Mesenchymal stem cell (in vitro differentiated cells and primary cell): ENCODE measurements around the gene SMTN.

Experiments
- DNase-seq: peaks from one replicate; pipeline ENCODE4 v3.0.0-alpha.2; 2013
- H2AFZ ChIP-seq: one replicate; pipeline ENCODE4 v1.6.1; 2013; ENCODE audit warnings: low read depth, mild to moderate bottlenecking, control low read depth, inconsistent platforms, low read length, moderate library complexity
- H2AK5ac ChIP-seq: 2 replicates; pipeline ENCODE4 v1.6.1; 2013; ENCODE audit warnings: low read length, moderate library complexity, mild to moderate bottlenecking, inconsistent platforms; ENCODE audit not compliant: severe bottlenecking
- H2BK120ac ChIP-seq: one replicate; pipeline ENCODE4 v1.6.1; 2013; ENCODE audit warnings: low read depth, mild to moderate bottlenecking, inconsistent platforms, low read length, moderate library complexity
- H2BK12ac ChIP-seq, 2 experiments: one replicate each; pipeline ENCODE4 v1.6.1; 2013; ENCODE audit warnings: inconsistent platforms in 2 of 2, low read length in 2 of 2, mild to moderate bottlenecking in 2 of 2, moderate library complexity in 2 of 2, control low read depth in 1 of 2
- H2BK15ac ChIP-seq: one replicate; pipeline ENCODE4 v1.6.1; 2013; ENCODE audit warnings: mild to moderate bottlenecking, low read depth, inconsistent platforms; ENCODE audit not compliant: poor library complexity, severe bottlenecking
- H2BK5ac ChIP-seq: 2 replicates; pipeline ENCODE4 v1.6.1; 2013; ENCODE audit warnings: low read depth, mild to moderate bottlenecking, low read length, control low read depth, inconsistent platforms; ENCODE audit not compliant: poor library complexity, severe bottlenecking
- H3K14ac ChIP-seq, 2 experiments: one replicate each; pipeline ENCODE4 v1.6.1; 2013; ENCODE audit warnings: inconsistent platforms in 2 of 2, low read length in 2 of 2, control low read depth in 1 of 2, mild to moderate bottlenecking in 1 of 2, moderate library complexity in 1 of 2
- H3K18ac ChIP-seq, 2 experiments: one replicate each; pipeline ENCODE4 v1.6.1; 2013; ENCODE audit warnings: inconsistent platforms in 2 of 2, low read length in 2 of 2, control low read depth in 1 of 2, low read depth in 1 of 2, mild to moderate bottlenecking in 1 of 2
- H3K23ac ChIP-seq, 2 experiments: one replicate each; pipeline ENCODE4 v1.6.1; 2013; ENCODE audit warnings: inconsistent platforms in 2 of 2, low read length in 2 of 2, mild to moderate bottlenecking in 2 of 2, moderate library complexity in 2 of 2, control low read depth in 1 of 2
- H3K27ac ChIP-seq: 2 replicates; pipeline ENCODE4 v1.5.1; 2013; ENCODE audit warnings: mild to moderate bottlenecking, moderate library complexity, low read length, control low read depth, inconsistent platforms; ENCODE audit not compliant: poor library complexity, severe bottlenecking
- H3K27me3 ChIP-seq, 2 experiments: 2 replicates each; pipeline versions ENCODE4 v1.6.1 to v1.7.0; 2013; ENCODE audit warnings: low read length in 2 of 2, mild to moderate bottlenecking in 2 of 2, moderate library complexity in 2 of 2, control low read depth in 1 of 2, inconsistent platforms in 1 of 2; ENCODE audit not compliant: control insufficient read depth in 1 of 2, insufficient read depth in 1 of 2
- H3K36me3 ChIP-seq, 2 experiments: 2 replicates each; pipeline versions ENCODE4 v1.6.1 to v1.7.0; 2013; ENCODE audit warnings: low read length in 2 of 2, control low read depth in 1 of 2, inconsistent platforms in 1 of 2, low read depth in 1 of 2, mild to moderate bottlenecking in 1 of 2; ENCODE audit not compliant: insufficient read depth in 2 of 2, control insufficient read depth in 1 of 2
- H3K4ac ChIP-seq, 2 experiments: one replicate each; pipeline ENCODE4 v1.6.1; 2013; ENCODE audit warnings: inconsistent platforms in 2 of 2, low read length in 2 of 2, mild to moderate bottlenecking in 2 of 2, moderate library complexity in 2 of 2, control low read depth in 1 of 2, low read depth in 1 of 2
- H3K4me1 ChIP-seq: 2 replicates; pipeline ENCODE4 v1.6.1; 2013; ENCODE audit warnings: low read depth, low read length, control low read depth; ENCODE audit not compliant: control insufficient read depth, insufficient read depth
- H3K4me2 ChIP-seq: 2 replicates; pipeline ENCODE4 v1.6.1; 2013; ENCODE audit warnings: low read length, mild to moderate bottlenecking, inconsistent platforms; ENCODE audit not compliant: poor library complexity, severe bottlenecking
- H3K4me3 ChIP-seq, 2 experiments: 2 replicates each; pipeline versions ENCODE4 v1.5.1 to v1.7.0; 2013; ENCODE audit warnings: low read length in 2 of 2, mild to moderate bottlenecking in 2 of 2, control low read depth in 1 of 2, low read depth in 1 of 2; ENCODE audit not compliant: insufficient read depth in 1 of 2
- H3K79me1 ChIP-seq: replicated peaks from 2 replicates; pipeline ENCODE4 v1.6.1; 2013; ENCODE audit warnings: mild to moderate bottlenecking, control low read depth, low read length, inconsistent platforms; ENCODE audit not compliant: poor library complexity, severe bottlenecking
- H3K9ac ChIP-seq: 2 replicates; pipeline ENCODE4 v1.7.0; 2013; ENCODE audit warnings: mild to moderate bottlenecking, low read length, moderate library complexity
- H3K9me3 ChIP-seq: 2 replicates; pipeline ENCODE4 v1.7.0; 2013; ENCODE audit warnings: mild to moderate bottlenecking, low read length; ENCODE audit not compliant: control insufficient read depth
- H4K8ac ChIP-seq: one replicate; pipeline ENCODE4 v1.6.1; 2013; ENCODE audit warnings: inconsistent platforms, mild to moderate bottlenecking, low read length, moderate library complexity
- H4K91ac ChIP-seq: one replicate; pipeline ENCODE4 v1.6.1; 2013; ENCODE audit warnings: mild to moderate bottlenecking, low read length, inconsistent platforms
- WGBS: methylation state at CpG from one replicate; pipeline ENCODE4 v1.1.7; 2013; ENCODE audit warnings: mixed read lengths; 5-methylcytosine and 5-hydroxymethylcytosine counted together

SMTN gene

GRCh38 chr22:31099386-31099785 is 18.3 kb downstream of the SMTN start:
- Histone ChIP-seq H3K9me3 (no peaks in the 10 kb centered on the region), H3K18ac (no peak overlapping the region), H3K9ac (peak overlapping the region; percentile 27), H3K4ac (no peak overlapping the region), H2AFZ (no peak overlapping the region), H3K27me3 (no peaks in the 10 kb centered on the region), H2BK5ac (no peak overlapping the region), H3K4me1 (peaks cover 22% of the 10 kb centered on the region), H3K79me1 (peaks cover 20% of the 10 kb centered on the region), H2BK15ac (no peak overlapping the region), H3K4me3 (no peak overlapping the region), H3K36me3 (peaks cover 84 to 94% of the 10 kb centered on the region in 2 experiments), H4K8ac (no peak overlapping the region), H4K91ac (no peak overlapping the region), H3K23ac (no peak overlapping the region), H2AK5ac (no peak overlapping the region), H3K27ac (no peak overlapping the region), H3K4me2 (no peak overlapping the region), H2BK12ac (no peak overlapping the region), H2BK120ac (no peak overlapping the region), H3K14ac (no peak overlapping the region)
- no peak for DNase-seq
- 97% methylated on average over 6 of the region's 6 CpGs for WGBS

- Histone ChIP-seq H3K27ac (no peak overlapping the region), H3K18ac (no peak overlapping the region), H2AFZ (no peak overlapping the region), H2BK12ac (no peak overlapping the region), H3K36me3 (peaks cover 83 to 94% of the 10 kb centered on the region in 2 experiments), H3K14ac (no peak overlapping the region), H2BK120ac (no peak overlapping the region), H3K4me1 (peaks cover 26% of the 10 kb centered on the region), H3K27me3 (no peaks in the 10 kb centered on the region), H3K4me2 (no peak overlapping the region), H3K23ac (no peak overlapping the region), H2BK5ac (no peak overlapping the region), H2BK15ac (peak overlapping the region; percentile 31), H4K91ac (no peak overlapping the region), H2AK5ac (no peak overlapping the region), H4K8ac (no peak overlapping the region), H3K79me1 (peaks cover 18% of the 10 kb centered on the region), H3K9me3 (no peaks in the 10 kb centered on the region), H3K9ac (peak overlapping the region; percentile 27), H3K4me3 (no peak overlapping the region), H3K4ac (no peak overlapping the region)
- no peak for DNase-seq
- WGBS, result 98% methylated on average over 30 of the region's 34 CpGs
Measured at GRCh38 chr22:31099841-31100761, 19.0 kb downstream of the SMTN start.

DNA sequence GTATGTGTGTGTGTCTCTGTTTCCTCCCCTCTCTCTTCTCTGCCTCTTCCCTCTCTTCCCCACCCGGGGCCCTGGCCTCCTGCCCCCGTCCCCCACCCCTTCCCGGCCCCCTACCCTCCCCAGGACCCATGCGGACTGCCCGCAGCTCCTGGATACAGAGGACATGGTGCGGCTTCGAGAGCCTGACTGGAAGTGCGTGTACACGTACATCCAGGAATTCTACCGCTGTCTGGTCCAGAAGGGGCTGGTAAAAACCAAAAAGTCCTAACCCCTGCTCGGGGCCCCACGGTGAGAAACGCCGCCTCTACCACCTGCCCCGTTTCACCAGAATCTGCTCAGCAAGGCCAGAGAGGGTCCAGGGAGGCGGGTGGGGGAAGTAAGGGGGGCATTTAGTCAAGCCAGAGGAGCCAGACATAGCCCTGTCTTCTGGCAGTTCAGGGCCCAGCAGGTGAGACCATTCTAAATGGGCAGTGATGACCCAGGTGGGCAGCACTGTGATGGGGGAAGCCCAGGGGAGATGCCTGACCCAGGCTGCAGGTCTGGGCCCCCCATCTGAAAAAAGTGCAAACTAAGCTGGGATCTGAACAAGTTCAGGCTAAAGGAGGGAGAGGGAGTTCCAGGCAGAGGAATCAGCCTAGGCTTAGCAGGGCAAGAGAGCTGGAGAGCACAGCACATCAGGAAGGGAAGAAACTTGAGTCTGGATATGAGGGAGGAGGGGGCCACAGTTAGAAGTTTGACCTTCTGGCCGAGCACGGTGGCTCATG is 19.8 kb downstream of the SMTN start:
- H3K36me3 ChIP-seq, result peaks cover 82 to 93% of the 10 kb centered on the region in 2 experiments
- no peak overlapping the region for H3K23ac ChIP-seq
- H2BK120ac ChIP-seq, result no peak overlapping the region
- H2BK5ac ChIP-seq, result no peak overlapping the region
- no peak for DNase-seq
- H3K14ac ChIP-seq, result no peak overlapping the region
- H2AK5ac ChIP-seq, result no peak overlapping the region
- no peak overlapping the region for H2AFZ ChIP-seq
- H4K8ac ChIP-seq, result peak overlapping the region; percentile 15
- no peak overlapping the region for H4K91ac ChIP-seq
- no peaks in the 10 kb centered on the region for H3K27me3 ChIP-seq
- H3K79me1 ChIP-seq, result peaks cover 11% of the 10 kb centered on the region
- H3K9ac ChIP-seq, result no peak overlapping the region
- H3K4ac ChIP-seq, result no peak overlapping the region
- no peak overlapping the region for H3K27ac ChIP-seq
- H3K4me1 ChIP-seq, result peaks cover 31% of the 10 kb centered on the region
- WGBS, result 98% methylated on average over 16 of the region's 18 CpGs
- no peak overlapping the region for H3K18ac ChIP-seq
- H3K4me3 ChIP-seq, result no peak overlapping the region
- H2BK12ac ChIP-seq, result no peak overlapping the region
- no peaks in the 10 kb centered on the region for H3K9me3 ChIP-seq
- no peak overlapping the region for H3K4me2 ChIP-seq
- peak overlapping the region; percentile 50 for H2BK15ac ChIP-seq
